Measurements from ENCODE around the gene INPP4B. TPM values are rescaled to one million over a fixed set of nuclear protein-coding genes. Genes with fewer than 3 reads are reported as not detected.
"Not testable (repeated sequence)": the region's sequence is repeated elsewhere in the genome, so short reads cannot be mapped to it uniquely, and the experiment has no call there.

INPP4B gene
- total and polyA plus RNA-seq, 2 experiments from 2014 or later: 4.6 to 5.5 TPM

DNA sequence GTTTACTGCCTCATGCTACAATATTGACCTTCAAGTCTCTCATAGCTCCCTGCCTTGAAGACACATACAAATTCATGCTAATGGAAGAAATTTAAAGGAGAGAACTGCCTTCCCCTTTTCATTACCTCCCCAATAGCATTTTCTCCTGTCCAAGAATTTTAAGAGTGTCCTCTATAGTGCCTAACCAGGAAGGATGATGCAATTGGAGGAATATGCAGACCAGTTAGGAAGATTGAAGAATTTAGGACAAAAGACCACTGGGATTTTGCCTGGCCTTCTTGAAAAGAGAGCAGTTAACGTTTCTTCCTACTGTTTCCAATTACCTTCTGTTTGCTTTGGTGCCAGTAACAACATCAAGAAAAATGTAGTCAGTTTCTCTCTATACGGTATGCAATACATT is 443.9 kb downstream of the INPP4B start:
- no peaks in the 10 kb centered on the region for H3K9me3 ChIP-seq (ENCODE audit: low read depth)
- no peak overlapping the region for H3K4me3 ChIP-seq
- peak in 1 of 2 donors; percentile 20 for DNase-seq (ENCODE audit: low read depth in 1 of 2, low spot score in 1 of 2)
- H3K27me3 ChIP-seq: no peaks in the 10 kb centered on the region
- no peak overlapping the region for H3K27ac ChIP-seq
- H3K4me1 ChIP-seq (ENCODE audit: low read depth): peaks cover 22% of the 10 kb centered on the region
- no peaks in the 10 kb centered on the region for H3K36me3 ChIP-seq
- TF ChIP-seq, protein P1, sequence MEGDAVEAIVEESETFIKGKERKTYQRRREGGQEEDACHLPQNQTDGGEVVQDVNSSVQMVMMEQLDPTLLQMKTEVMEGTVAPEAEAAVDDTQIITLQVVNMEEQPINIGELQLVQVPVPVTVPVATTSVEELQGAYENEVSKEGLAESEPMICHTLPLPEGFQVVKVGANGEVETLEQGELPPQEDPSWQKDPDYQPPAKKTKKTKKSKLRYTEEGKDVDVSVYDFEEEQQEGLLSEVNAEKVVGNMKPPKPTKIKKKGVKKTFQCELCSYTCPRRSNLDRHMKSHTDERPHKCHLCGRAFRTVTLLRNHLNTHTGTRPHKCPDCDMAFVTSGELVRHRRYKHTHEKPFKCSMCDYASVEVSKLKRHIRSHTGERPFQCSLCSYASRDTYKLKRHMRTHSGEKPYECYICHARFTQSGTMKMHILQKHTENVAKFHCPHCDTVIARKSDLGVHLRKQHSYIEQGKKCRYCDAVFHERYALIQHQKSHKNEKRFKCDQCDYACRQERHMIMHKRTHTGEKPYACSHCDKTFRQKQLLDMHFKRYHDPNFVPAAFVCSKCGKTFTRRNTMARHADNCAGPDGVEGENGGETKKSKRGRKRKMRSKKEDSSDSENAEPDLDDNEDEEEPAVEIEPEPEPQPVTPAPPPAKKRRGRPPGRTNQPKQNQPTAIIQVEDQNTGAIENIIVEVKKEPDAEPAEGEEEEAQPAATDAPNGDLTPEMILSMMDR (IDR thresholded peaks at IDR 0.05; ENCODE audit: low read depth, low read length): no peak

DNA sequence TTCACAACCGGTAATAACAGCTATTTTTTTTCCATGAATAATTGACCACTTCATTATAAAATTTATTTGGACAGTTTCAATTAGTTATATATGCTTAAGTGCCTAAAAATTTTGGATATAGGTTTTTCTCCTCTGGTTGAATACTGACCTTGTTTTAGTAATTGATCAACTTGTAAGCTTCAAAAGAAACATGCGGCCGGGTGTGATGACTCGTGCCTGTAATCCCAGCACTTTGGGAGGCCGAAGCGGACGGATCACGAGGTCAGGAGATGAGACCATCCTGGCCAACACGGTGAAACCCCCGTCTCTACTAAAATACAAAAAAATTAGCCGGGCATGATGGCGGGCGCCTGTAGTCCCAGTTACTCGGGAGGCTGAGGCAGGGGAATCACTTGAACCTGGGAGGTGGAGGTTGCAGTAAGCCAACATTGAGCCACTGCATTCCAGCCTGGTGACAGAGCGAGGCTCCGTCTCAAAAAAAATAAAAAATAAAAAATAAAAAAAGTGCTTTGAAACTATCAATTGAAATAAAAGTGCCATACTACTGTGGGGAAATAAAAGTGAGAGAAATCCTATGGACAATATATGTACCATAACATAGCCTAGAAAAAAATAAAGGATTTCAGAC is 448.6 kb downstream of the INPP4B start:
- not testable (repeated sequence) for H3K36me3 ChIP-seq; H3K4me3 ChIP-seq; H3K27me3 ChIP-seq; H3K27ac ChIP-seq; DNase-seq (ENCODE audit: low read depth in 1 of 2, low spot score in 1 of 2); H3K4me1 ChIP-seq (ENCODE audit: low read depth); H3K9me3 ChIP-seq (ENCODE audit: low read depth)

GRCh38 chr4:142396279-142396678 is 449.8 kb downstream of the INPP4B start:
- H3K27ac ChIP-seq: no peak overlapping the region
- no peaks in the 10 kb centered on the region for H3K4me1 ChIP-seq (ENCODE audit: low read depth)
- no peaks in the 10 kb centered on the region for H3K36me3 ChIP-seq
- DNase-seq (ENCODE audit: low read depth in 1 of 2, low spot score in 1 of 2): peak in 1 of 2 donors; percentile 60
- TF ChIP-seq, protein P1 (IDR thresholded peaks at IDR 0.05; ENCODE audit: low read depth, low read length): no peak
- H3K9me3 ChIP-seq (ENCODE audit: low read depth): no peaks in the 10 kb centered on the region
- no peaks in the 10 kb centered on the region for H3K27me3 ChIP-seq
- H3K4me3 ChIP-seq: no peak overlapping the region

DNA sequence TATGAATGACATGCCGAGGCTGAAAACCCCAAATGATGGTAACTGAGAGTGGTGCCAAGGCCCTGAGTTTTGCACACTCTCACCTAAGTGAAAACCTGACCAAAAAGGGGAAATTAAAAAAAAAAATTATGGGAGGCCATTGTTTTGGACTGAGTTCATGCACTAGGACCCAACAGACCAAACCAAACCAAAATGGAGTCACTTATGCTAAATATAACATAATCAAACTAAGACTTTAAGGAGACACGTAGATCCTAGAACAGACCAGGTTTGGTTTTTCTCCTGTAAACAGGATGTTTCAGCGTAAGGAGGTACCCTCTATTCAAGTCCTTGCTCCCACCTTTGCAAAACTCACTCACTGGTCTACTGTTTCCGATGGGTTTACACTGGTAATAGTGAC is 453.0 kb downstream of the INPP4B start:
- H3K36me3 ChIP-seq: no peaks in the 10 kb centered on the region
- H3K27ac ChIP-seq: no peak overlapping the region
- H3K4me1 ChIP-seq (ENCODE audit: low read depth): no peaks in the 10 kb centered on the region
- TF ChIP-seq, protein P1 (IDR thresholded peaks at IDR 0.05; ENCODE audit: low read depth, low read length): no peak
- H3K9me3 ChIP-seq (ENCODE audit: low read depth): no peaks in the 10 kb centered on the region
- H3K27me3 ChIP-seq: no peaks in the 10 kb centered on the region
- no peak for DNase-seq (ENCODE audit: low read depth in 1 of 2, low spot score in 1 of 2)
- H3K4me3 ChIP-seq: no peak overlapping the region

DNA sequence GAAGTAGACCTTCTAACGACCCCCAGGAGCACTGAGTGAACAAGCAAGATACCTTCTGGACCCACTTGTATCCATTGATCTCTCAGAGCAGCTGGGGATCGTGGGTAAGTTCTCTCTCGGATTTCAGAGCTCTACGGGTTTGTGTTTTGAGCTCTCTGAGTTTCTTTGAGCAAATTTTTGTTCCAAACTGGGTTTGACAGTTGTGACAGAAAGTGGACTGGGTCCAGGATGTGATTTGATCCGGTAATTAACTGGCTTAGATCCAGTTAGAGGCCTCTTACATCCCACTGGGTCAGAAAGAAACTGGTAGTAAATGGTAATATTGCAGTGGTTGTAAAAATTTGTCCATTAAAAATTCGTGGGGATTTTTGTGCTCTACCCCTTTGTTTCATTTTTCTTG is 459.2 kb downstream of the INPP4B start:
- Histone ChIP-seq H3K9me3 (ENCODE audit: low read depth) (no peaks in the 10 kb centered on the region), H3K4me1 (ENCODE audit: low read depth) (no peaks in the 10 kb centered on the region), H3K27ac (no peak overlapping the region), H3K4me3 (no peak overlapping the region), H3K36me3 (no peaks in the 10 kb centered on the region), H3K27me3 (no peaks in the 10 kb centered on the region)
- TF ChIP-seq, protein P1 (IDR thresholded peaks at IDR 0.05; ENCODE audit: low read depth, low read length): no peak
- no peak for DNase-seq (ENCODE audit: low read depth in 1 of 2, low spot score in 1 of 2)

- Histone ChIP-seq H3K9me3 (ENCODE audit: low read depth) (no peaks in the 10 kb centered on the region), H3K4me3 (no peak overlapping the region), H3K4me1 (ENCODE audit: low read depth) (no peaks in the 10 kb centered on the region), H3K27me3 (no peaks in the 10 kb centered on the region), H3K36me3 (no peaks in the 10 kb centered on the region), H3K27ac (no peak overlapping the region)
- DNase-seq (ENCODE audit: low read depth in 1 of 2, low spot score in 1 of 2): no peak
- TF ChIP-seq, protein P1 (IDR thresholded peaks at IDR 0.05; ENCODE audit: low read depth, low read length): no peak
Measured at GRCh38 chr4:142386449-142386848, 459.7 kb downstream of the INPP4B start.
